Kidney (tissue), 14 donors: ENCODE results near the gene LPCAT1. TPM values are rescaled to one million over a fixed set of nuclear protein-coding genes. Genes with fewer than 3 reads are reported as not detected.

ENCODE experiments used
- DNase-seq, 5 donors: peaks; one replicate each; pipeline ENCODE4 v3.0.0-alpha.2; 2013 to 2020
- FAIRE-seq: peaks from 2 replicates; lab custom pipeline; 2012; peaks lifted over from hg19 to GRCh38; lab: Jason Lieb, UNC
- H3K27ac ChIP-seq, 2 donors: one replicate each; pipeline ENCODE4 v1.7.0; 2013; ENCODE audit warnings: low read depth in 2 of 2, low read length in 2 of 2, inconsistent platforms in 1 of 2
- H3K27me3 ChIP-seq: one replicate; pipeline ENCODE4 v1.7.1; 2013; ENCODE audit warnings: low read length, inconsistent platforms; ENCODE audit not compliant: control insufficient read depth, insufficient read depth
- H3K36me3 ChIP-seq, 3 donors: one replicate each; pipeline versions ENCODE4 v1.7.0 to v1.7.1; 2013; ENCODE audit warnings: low read length in 3 of 3, control low read depth in 1 of 3, inconsistent platforms in 1 of 3; ENCODE audit not compliant: insufficient read depth in 3 of 3, control insufficient read depth in 2 of 3
- H3K4me1 ChIP-seq, 3 donors: one replicate each; pipeline versions ENCODE4 v1.7.0 to v1.7.1; 2013; ENCODE audit warnings: low read length in 3 of 3, inconsistent platforms in 1 of 3, low read depth in 1 of 3; ENCODE audit not compliant: control insufficient read depth in 2 of 3, insufficient read depth in 2 of 3
- H3K4me3 ChIP-seq, 3 donors: one replicate each; pipeline versions ENCODE4 v1.7.0 to v1.8.1; 2013; ENCODE audit warnings: low read length in 3 of 3, control low read depth in 1 of 3, inconsistent platforms in 1 of 3
- H3K9ac ChIP-seq, 3 donors: one replicate each; pipeline versions ENCODE4 v1.7.0 to v1.7.1; 2013; ENCODE audit warnings: low read length in 3 of 3, control low read depth in 1 of 3, inconsistent platforms in 1 of 3
- H3K9me3 ChIP-seq, 3 donors: one replicate each; pipeline versions ENCODE4 v1.7.0 to v1.7.1; 2013; ENCODE audit warnings: low read length in 3 of 3, control low read depth in 1 of 3, inconsistent platforms in 1 of 3; ENCODE audit not compliant: control insufficient read depth in 2 of 3, insufficient read depth in 1 of 3
- intact Hi-C: fragments of 100-400 bp; cut with DNase I; formaldehyde crosslinking; loops from one replicate; pipeline ENCODE4 v1.11.1; 2022
- polyA plus RNA-seq: library from polyadenylated mRNA; stranded (reverse); fragments of 350-450 nt; fragmentation: Illumina TruSeq; extraction: RNeasy Lipid Tissue Mini Kit (QIAGEN cat#74804); gene quantifications from one replicate; pipeline ENCODE4 v1.2.3, GENCODE V29; 2014; ENCODE audit warnings: low read depth, low replicate concordance; ENCODE audit not compliant: insufficient read depth
- total RNA-seq: library from RNA; stranded (reverse); fragmentation: NEBNext Ultra II Directional; extraction: Animal tissue kit (Norgen Biotek cat#: 25700); gene quantifications from one replicate; pipeline ENCODE4 v1.2.1, GENCODE V29; 2021
- TF ChIP-seq, protein P1 (sequence below): IDR thresholded peaks from 3 replicates; pipeline ENCODE4 v1.5.1; 2012; ENCODE audit warnings: mild to moderate bottlenecking, moderate library complexity, borderline replicate concordance; ENCODE audit not compliant: insufficient read depth; ENCODE audit errors: extremely low read depth
- donor health status: control.
- donor health status: control.
- donor health status: control.
- donor health status: control.
- donor health status: control.
- donor health status: DM: yes; HTN: yes; CAD: no.
- donor health status: Normal renal cell carcinoma (clear cell type).

The LPCAT1 gene
- total and polyA plus RNA-seq, 2 donors from 2014 or later = 22.2 to 46.5 TPM

DNA sequence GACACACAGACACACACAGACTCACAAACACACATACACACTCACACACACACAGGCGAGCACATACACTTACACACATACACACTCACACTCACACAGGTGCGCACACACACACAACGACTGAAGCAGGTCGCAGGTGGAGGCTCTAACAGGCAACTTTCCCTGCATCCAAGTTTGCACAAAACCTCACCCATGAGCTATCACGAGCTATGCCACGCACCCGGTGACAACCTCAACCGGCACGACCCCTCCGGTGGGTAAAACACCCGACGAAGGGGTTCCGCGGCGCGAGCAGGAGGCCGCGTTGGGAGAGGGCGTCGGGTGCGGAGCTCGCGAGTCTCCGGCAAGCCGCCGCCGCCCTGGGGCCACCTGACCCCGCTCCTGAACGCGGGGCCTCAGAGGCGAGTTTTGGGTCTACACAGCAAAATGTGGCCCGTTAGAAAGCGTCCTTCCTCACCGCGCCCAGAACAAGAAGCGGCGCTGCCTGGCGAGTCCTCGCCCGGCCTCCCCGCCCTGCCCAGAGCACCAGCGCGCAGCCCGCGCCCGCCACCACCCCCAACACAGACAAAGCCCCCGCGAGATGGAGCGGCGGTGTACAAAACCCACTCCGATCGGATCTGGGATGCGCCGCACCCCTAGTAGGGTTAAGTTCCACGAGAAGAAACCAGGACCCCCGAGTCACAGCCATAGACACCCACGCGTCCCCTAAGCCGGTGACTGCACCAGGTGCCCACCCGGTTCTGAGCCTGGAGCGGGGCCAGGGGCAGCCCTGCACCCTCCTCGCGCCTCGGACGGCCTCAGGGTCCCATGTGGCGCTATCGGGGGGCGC lies 79.2 kb downstream of the LPCAT1 start:
- H3K9me3 ChIP-seq = peaks cover 0 to 2% (median 0%) of the 10 kb centered on the region in 3 donors
- H3K36me3 ChIP-seq = no peaks in the 10 kb centered on the region
- H3K27ac ChIP-seq = no peak overlapping the region
- H3K27me3 ChIP-seq = peaks cover 26% of the 10 kb centered on the region
- peak in 1 of 5 donors; percentile 63 for DNase-seq
- TF ChIP-seq, protein P1, sequence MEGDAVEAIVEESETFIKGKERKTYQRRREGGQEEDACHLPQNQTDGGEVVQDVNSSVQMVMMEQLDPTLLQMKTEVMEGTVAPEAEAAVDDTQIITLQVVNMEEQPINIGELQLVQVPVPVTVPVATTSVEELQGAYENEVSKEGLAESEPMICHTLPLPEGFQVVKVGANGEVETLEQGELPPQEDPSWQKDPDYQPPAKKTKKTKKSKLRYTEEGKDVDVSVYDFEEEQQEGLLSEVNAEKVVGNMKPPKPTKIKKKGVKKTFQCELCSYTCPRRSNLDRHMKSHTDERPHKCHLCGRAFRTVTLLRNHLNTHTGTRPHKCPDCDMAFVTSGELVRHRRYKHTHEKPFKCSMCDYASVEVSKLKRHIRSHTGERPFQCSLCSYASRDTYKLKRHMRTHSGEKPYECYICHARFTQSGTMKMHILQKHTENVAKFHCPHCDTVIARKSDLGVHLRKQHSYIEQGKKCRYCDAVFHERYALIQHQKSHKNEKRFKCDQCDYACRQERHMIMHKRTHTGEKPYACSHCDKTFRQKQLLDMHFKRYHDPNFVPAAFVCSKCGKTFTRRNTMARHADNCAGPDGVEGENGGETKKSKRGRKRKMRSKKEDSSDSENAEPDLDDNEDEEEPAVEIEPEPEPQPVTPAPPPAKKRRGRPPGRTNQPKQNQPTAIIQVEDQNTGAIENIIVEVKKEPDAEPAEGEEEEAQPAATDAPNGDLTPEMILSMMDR = no peak
- H3K4me3 ChIP-seq = no peak overlapping the region
- H3K4me1 ChIP-seq = peaks cover 0 to 5% (median 0%) of the 10 kb centered on the region in 3 donors
- no peak overlapping the region for H3K9ac ChIP-seq
- FAIRE-seq = no peak
- intact Hi-C loops = no loop called here

DNA sequence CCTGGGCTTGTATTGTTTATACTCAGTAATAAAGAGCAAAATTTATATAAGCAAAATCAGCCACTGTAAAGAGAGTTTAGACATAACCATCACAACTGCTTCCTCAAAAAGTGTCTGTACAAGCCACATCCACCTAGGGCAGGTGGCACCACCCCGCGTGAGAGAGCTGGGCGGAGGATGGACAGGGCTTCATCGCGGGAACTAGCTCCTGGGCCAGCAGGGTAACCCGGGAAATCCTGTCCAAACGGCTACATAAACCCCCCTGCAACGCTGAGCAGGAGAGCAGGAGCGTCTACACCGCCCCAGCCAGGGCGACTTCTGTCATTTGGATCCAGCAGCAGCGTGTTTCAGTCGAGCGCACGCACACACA lies 79.8 kb downstream of the LPCAT1 start:
- intact Hi-C loops = no loop called here
- peaks cover 0 to 5% (median 0%) of the 10 kb centered on the region in 3 donors for H3K4me1 ChIP-seq
- TF ChIP-seq, protein P1 = no peak
- peaks cover 26% of the 10 kb centered on the region for H3K27me3 ChIP-seq
- no peaks in the 10 kb centered on the region for H3K36me3 ChIP-seq
- H3K9ac ChIP-seq = no peak overlapping the region
- no peak overlapping the region for H3K27ac ChIP-seq
- FAIRE-seq (no peak), DNase-seq (peak in 1 of 5 donors; percentile 58)
- H3K4me3 ChIP-seq = no peak overlapping the region
- peaks cover 0 to 2% (median 0%) of the 10 kb centered on the region in 3 donors for H3K9me3 ChIP-seq

DNA sequence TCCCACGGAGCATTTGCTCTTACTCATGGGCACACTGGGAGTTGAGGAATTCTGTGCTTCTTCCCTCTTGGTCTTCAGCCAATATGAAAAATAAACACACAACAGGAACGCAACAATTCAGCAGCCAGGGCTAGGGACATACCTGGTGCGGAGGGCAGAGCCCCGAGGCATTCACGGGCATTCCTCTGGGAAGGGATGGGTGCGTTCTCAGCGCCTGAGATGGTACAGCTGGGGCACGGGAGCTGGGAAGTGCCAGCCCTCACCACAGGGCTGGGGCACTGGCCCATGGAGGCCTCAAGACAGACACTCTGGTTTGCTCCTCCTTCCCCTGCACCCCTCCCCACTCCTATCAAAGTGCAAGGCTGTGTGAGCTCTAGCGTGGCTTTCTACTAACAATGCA lies 80.6 kb downstream of the LPCAT1 start:
- TF ChIP-seq, protein P1 = no peak

More for the DNA sequence above, 80.6 kb downstream of the LPCAT1 start:
- no peak overlapping the region for H3K27ac ChIP-seq
- no peak overlapping the region for H3K4me3 ChIP-seq
- H3K4me1 ChIP-seq = peaks cover 0 to 5% (median 0%) of the 10 kb centered on the region in 3 donors
- FAIRE-seq = no peak
- peaks cover 0 to 2% (median 0%) of the 10 kb centered on the region in 3 donors for H3K9me3 ChIP-seq
- no peak overlapping the region for H3K9ac ChIP-seq
- intact Hi-C loops = no loop called here
- peak in 3 of 5 donors; percentile 22 to 59 (median 29) for DNase-seq
- H3K27me3 ChIP-seq = peaks cover 26% of the 10 kb centered on the region
- H3K36me3 ChIP-seq = no peaks in the 10 kb centered on the region
